Activated T-helper 2 cell treated with anti-CD3 and anti-CD28 coated beads, Interferon-gamma antibody, Interleukin-2, Interleukin-4, amounts not matched to agents 10 μg/mL and 5 μg/mL and 100 μg/mL, durations not matched to agents 14 hours and 24 hours and 36 hours (primary cell): ENCODE measurements around the gene RGSL1. TPM values are rescaled to one million over a fixed set of nuclear protein-coding genes. Genes with fewer than 3 reads are reported as not detected.
A peak's percentile ranks its signal among the peaks of the same experiment; 100 is the strongest.

Experiments
- DNase-seq: peaks from one replicate; pipeline ENCODE4 v3.0.0; 2021; ENCODE audit warnings: low spot score
- H3K27ac Mint-ChIP-seq: one replicate; pipeline ENCODE4 v1.8.0; 2021; ENCODE audit warnings: mixed read lengths
- H3K27me3 Mint-ChIP-seq: one replicate; pipeline ENCODE4 v1.8.0; 2021; ENCODE audit warnings: low read depth, mixed read lengths
- H3K36me3 Mint-ChIP-seq: one replicate; pipeline ENCODE4 v1.8.0; 2021; ENCODE audit warnings: low read depth, mixed read lengths
- H3K4me1 Mint-ChIP-seq: one replicate; pipeline ENCODE4 v1.8.0; 2021; ENCODE audit warnings: low read depth, mixed read lengths
- H3K4me3 Mint-ChIP-seq: one replicate; pipeline ENCODE4 v1.8.0; 2021; ENCODE audit warnings: low read depth, mild to moderate bottlenecking, moderate library complexity, mixed read lengths
- H3K9me3 Mint-ChIP-seq: one replicate; pipeline ENCODE4 v1.8.0; 2021; ENCODE audit warnings: mixed read lengths
- intact Hi-C: fragments of 100-400 bp; cut with micrococcal nuclease; formaldehyde crosslinking; loops from one replicate; pipeline ENCODE4 v1.15.1; 2023
- total RNA-seq: library from RNA; stranded (reverse); gene quantifications from 2 replicates; pipeline ENCODE4 v1.2.3, GENCODE V29; 2022

The RGSL1 gene
- total RNA-seq, 1 donor from 2014 or later: not detected

DNA sequence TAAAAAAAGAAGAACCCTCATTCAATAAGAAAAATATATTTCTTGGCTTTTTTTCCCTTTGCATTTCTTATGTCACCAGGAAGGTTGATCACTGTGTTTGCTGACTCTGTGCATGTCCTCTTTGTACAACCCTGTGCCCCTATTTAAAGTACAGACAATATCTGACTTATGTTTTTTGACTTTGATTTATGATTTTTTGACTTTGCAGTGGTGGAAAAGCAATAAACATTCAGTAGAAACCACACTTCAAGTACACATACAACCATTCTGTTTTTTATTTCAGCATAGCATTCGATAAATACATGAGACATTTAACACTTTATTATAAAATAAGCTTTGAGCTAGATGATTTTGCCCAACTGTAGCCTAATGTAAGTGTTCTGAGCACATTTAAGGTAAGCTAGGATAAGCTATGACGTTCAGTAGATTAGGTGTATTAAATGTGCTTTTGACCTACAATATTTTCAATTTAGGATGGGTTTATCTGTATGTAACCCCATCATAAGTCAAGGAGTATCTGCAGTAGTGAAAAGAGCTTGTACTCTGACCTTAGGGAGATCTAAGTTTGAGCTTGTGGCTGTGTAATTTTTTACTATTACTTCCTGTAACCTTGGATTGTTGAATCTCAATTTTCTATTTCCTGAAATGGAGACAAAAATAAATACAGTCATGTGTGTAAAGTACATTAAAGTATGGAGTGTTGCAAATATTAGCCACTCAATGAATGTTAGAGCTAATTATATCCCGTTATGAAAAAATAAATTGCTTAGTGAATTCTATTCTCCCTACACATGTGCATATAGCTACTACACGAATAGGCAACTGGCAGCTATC is 137.9 kb downstream of the RGSL1 start:
- Mint-ChIP-seq H3K4me1 (peaks cover 30% of the 10 kb centered on the region), H3K4me3 (peak overlapping the region; percentile 92), H3K9me3 (no peaks in the 10 kb centered on the region), H3K27ac (peak overlapping the region; percentile 97), H3K36me3 (peaks cover 11% of the 10 kb centered on the region), H3K27me3 (no peaks in the 10 kb centered on the region)
- intact Hi-C loops: no loop called here
- DNase-seq: no peak

DNA sequence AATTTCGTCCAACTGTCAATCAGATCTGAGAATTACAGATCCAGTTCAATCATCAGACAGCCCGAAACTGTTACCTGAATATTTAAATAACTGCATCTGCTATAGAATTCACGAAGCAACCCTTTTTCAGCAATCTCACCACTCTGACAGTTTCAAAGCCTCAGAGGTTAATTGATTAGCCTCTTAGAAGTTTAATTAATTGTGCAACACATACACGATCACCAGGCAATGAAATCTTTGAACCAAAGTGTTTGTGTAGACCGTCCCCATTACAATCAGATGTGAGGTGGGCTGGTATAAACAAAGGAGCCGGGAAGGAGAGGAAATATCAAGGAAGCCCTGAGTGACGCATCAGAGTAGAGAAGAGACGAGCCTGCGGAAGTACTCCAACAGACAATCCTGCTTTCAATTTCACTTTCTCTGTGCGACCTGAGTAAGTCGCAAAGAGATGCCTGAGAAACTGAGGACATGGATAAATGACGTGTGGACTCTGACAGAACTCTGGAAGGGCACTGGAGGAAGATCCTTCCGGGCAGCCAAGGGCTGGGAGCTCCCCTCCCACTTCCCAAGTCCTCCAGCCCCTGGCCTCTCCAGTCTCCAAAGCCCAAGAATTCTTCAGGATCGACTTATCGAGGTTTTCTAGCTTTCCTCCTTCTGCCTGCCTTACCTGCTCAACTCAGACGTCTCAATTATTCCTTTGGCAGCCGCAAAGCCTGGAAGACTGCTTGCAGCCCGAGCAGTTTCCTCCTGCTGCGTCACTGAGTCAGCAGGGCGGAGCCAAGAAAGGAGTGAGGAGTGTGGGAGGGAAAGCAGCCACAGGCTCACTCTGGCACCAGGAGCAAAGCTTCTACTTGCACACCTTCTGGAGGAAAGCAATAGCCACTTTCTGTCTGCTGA is 138.8 kb downstream of the RGSL1 start, which contains the start of gene RNASEL:
RNASEL (minus strand) TSS at position 757 of the 897 bp plus-strand sequence. CDS start 2,450 bp downstream, outside the sequence.
- DNase-seq: peak; percentile 19
- H3K9me3 Mint-ChIP-seq: no peaks in the 10 kb centered on the region
- H3K27me3 Mint-ChIP-seq: peaks cover 5% of the 10 kb centered on the region
- peak within 1 kb of the TSS; percentile 97 for H3K27ac Mint-ChIP-seq
- H3K36me3 Mint-ChIP-seq: peaks cover 11% of the 10 kb centered on the region
- peaks cover 30% of the 10 kb centered on the region for H3K4me1 Mint-ChIP-seq
- H3K4me3 Mint-ChIP-seq: peak within 1 kb of the TSS; percentile 92
- intact Hi-C loops: loop anchor here (1.0 kb wide), 1 partner anchor 13 kb away; no protein-coding TSS in a partner anchor

DNA sequence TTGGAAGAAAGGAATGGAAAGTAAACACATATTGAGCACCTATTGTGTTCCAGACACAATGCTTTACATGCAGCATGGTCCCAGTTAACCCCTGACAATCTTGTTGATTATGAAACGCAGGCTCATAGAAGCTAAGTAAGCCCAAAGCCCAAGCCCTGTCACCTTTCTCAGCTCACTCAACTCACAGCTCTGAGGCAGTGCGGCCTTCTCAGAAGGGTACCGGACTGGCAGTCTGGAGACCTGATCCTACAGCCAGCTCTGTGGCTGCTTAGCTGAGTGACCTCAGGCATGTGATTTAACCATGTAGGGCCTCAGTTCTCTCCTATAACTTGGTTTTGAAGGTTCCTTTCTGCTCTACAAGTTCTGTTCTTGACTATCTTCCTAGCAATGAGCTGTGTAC is 139.6 kb downstream of the RGSL1 start:
- H3K27ac Mint-ChIP-seq: peak overlapping the region; percentile 97
- peaks cover 9% of the 10 kb centered on the region for H3K27me3 Mint-ChIP-seq
- H3K9me3 Mint-ChIP-seq: no peaks in the 10 kb centered on the region
- DNase-seq: no peak
- H3K36me3 Mint-ChIP-seq: peaks cover 11% of the 10 kb centered on the region
- peaks cover 28% of the 10 kb centered on the region for H3K4me1 Mint-ChIP-seq
- H3K4me3 Mint-ChIP-seq: peak overlapping the region; percentile 92
- intact Hi-C loops: loop anchor here (1.0 kb wide), 1 partner anchor 12 kb away; no protein-coding TSS in a partner anchor

DNA sequence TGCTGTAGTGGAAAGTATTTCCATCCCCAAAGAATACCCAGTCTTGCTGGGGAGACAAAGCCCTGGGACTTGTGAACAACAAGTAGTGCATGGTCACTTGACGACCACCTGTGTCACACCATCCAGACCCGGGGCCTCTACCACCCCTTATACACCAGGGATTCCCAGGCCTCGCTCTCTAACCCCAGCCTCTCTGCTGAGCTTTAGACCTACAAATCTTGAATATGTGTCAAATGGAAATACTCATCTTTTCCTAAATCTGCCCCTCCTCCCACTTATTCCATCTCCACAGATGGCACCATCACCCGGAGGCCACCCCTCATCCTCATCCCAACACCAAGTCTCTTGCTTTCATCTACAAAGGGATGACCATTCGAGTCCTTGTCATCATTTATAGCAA is 140.0 kb downstream of the RGSL1 start:
- DNase-seq: no peak
- Mint-ChIP-seq H3K4me1 (peaks cover 24% of the 10 kb centered on the region), H3K36me3 (peaks cover 11% of the 10 kb centered on the region), H3K27me3 (peaks cover 9% of the 10 kb centered on the region), H3K4me3 (peak overlapping the region; percentile 92), H3K9me3 (no peaks in the 10 kb centered on the region), H3K27ac (peak overlapping the region; percentile 97)
- intact Hi-C loops: loop anchor here (1.0 kb wide), 1 partner anchor 11 kb away; no protein-coding TSS in a partner anchor

- H3K36me3 Mint-ChIP-seq: peaks cover 6% of the 10 kb centered on the region
- H3K4me3 Mint-ChIP-seq: no peak overlapping the region
- H3K27me3 Mint-ChIP-seq: peaks cover 9% of the 10 kb centered on the region
- DNase-seq: peak; percentile 35
- H3K4me1 Mint-ChIP-seq: peaks cover 8% of the 10 kb centered on the region
- no peaks in the 10 kb centered on the region for H3K9me3 Mint-ChIP-seq
- no peak overlapping the region for H3K27ac Mint-ChIP-seq
- intact Hi-C loops: loop anchor here (1.0 to 5.0 kb wide), 3 partner anchors 148 to 508 kb away; no protein-coding TSS in a partner anchor
Measured at GRCh38 chr1:182595641-182596240, 145.8 kb downstream of the RGSL1 start.

DNA sequence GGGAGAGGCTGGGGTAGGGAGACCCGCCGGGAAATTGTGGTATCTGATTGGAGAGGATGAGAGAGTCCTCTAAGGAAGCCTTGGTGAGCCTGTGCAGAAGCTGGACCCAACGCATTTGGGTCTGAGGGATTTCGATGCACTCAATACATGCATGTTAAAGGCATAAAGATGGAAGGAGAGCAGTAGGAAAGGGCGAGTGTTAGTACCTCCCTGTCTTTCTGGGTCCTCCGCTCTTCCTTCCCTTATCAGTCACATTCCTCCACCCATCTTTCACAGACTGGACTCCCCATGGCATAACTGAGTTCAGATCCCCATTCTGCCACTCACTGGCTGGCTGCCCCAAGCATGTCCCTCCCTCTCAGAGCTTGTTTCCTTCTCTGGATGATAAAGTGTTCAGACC is 147.0 kb downstream of the RGSL1 start:
- DNase-seq: no peak
- H3K36me3 Mint-ChIP-seq: peaks cover 6% of the 10 kb centered on the region
- intact Hi-C loops: loop anchor here (5.0 kb wide), 2 partner anchors 150 to 510 kb away; no protein-coding TSS in a partner anchor
- H3K27me3 Mint-ChIP-seq: peaks cover 9% of the 10 kb centered on the region
- H3K27ac Mint-ChIP-seq: no peak overlapping the region
- peaks cover 8% of the 10 kb centered on the region for H3K4me1 Mint-ChIP-seq
- H3K9me3 Mint-ChIP-seq: no peaks in the 10 kb centered on the region
- no peak overlapping the region for H3K4me3 Mint-ChIP-seq

- Mint-ChIP-seq H3K36me3 (peaks cover 6% of the 10 kb centered on the region), H3K4me3 (no peak overlapping the region), H3K9me3 (no peaks in the 10 kb centered on the region), H3K4me1 (peaks cover 8% of the 10 kb centered on the region), H3K27ac (no peak overlapping the region), H3K27me3 (peaks cover 7% of the 10 kb centered on the region)
- intact Hi-C loops: loop anchor here (5.0 kb wide), 2 partner anchors 151 to 511 kb away; no protein-coding TSS in a partner anchor
- DNase-seq: no peak
Measured at GRCh38 chr1:182598296-182598695, 148.3 kb downstream of the RGSL1 start.

DNA sequence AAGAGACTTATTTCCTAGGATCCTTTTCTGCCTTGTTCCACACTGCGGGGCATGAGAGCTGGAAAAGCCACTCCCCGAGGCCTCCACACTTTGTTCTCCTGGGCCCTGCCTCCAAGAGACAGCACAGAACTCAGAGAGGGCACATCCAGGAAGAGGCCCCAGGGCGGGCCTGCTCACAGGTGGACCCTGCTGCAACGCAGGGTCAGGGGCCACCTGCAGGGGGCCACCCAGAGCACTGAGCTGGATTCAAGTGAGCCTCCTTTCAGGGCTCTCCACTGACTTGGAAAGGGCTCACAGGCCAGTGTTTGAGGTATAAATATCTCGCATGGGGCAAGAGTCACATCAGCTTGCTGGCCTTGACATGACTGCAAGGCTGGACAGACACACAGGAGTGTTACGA is 149.4 kb downstream of the RGSL1 start:
- Mint-ChIP-seq H3K27me3 (no peaks in the 10 kb centered on the region), H3K4me1 (peaks cover 9% of the 10 kb centered on the region), H3K9me3 (no peaks in the 10 kb centered on the region), H3K4me3 (no peak overlapping the region), H3K27ac (no peak overlapping the region), H3K36me3 (peaks cover 6% of the 10 kb centered on the region)
- intact Hi-C loops: loop anchor here (5.0 kb wide), 2 partner anchors 152 to 512 kb away; no protein-coding TSS in a partner anchor
- no peak for DNase-seq

GRCh38 chr1:182600036-182600713 is 150.2 kb downstream of the RGSL1 start:
- Mint-ChIP-seq H3K9me3 (no peaks in the 10 kb centered on the region), H3K4me1 (peaks cover 16% of the 10 kb centered on the region), H3K27ac (no peak overlapping the region), H3K36me3 (peaks cover 6% of the 10 kb centered on the region), H3K4me3 (no peak overlapping the region), H3K27me3 (no peaks in the 10 kb centered on the region)
- intact Hi-C loops: no loop called here
- no peak for DNase-seq

GRCh38 chr1:182600745-182601415 is 150.9 kb downstream of the RGSL1 start:
- intact Hi-C loops: loop anchor here (1.0 kb wide), 2 partner anchors 12 to 181 kb away; partner anchors contain the start of gene RNASEL
- Mint-ChIP-seq H3K27me3 (no peaks in the 10 kb centered on the region), H3K27ac (no peak overlapping the region), H3K4me3 (no peak overlapping the region), H3K9me3 (no peaks in the 10 kb centered on the region), H3K36me3 (peaks cover 6% of the 10 kb centered on the region), H3K4me1 (peaks cover 18% of the 10 kb centered on the region)
- DNase-seq: no peak

DNA sequence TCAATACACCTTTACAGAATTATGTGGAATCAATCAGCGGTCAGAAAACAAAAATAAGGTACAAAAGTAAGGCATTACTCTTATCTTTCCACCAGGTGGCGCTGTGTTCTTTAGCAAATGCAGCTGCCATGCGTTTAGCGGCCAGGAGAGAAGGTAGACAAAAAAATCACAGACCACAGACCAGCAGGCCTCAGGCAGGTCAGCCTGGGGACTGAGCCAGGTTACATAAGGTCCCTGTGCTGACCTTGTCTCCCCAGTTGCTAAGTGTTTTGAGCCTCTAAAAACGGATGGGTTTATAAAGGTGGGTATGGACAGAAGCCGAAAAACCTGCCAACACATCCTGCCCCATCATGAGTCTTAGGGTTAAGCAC is 151.5 kb downstream of the RGSL1 start:
- Mint-ChIP-seq H3K4me1 (peaks cover 18% of the 10 kb centered on the region), H3K9me3 (no peaks in the 10 kb centered on the region), H3K4me3 (no peak overlapping the region), H3K27me3 (no peaks in the 10 kb centered on the region), H3K36me3 (peaks cover 6% of the 10 kb centered on the region), H3K27ac (no peak overlapping the region)
- intact Hi-C loops: loop anchor here (1.0 kb wide), 2 partner anchors 12 to 181 kb away; partner anchors contain the start of gene RNASEL
- DNase-seq: peak; percentile 48
